NK-92 (cell line): ENCODE measurements around the gene CSRP2.

Source experiments
- DNase-seq: peaks from one replicate; lab custom pipeline; 2025; ENCODE audit not compliant: unreplicated experiment; lab: John Stamatoyannopoulos, UW

The CSRP2 gene

GRCh38 chr12:76878899-76879709, at the start of gene CSRP2:
TSS of gene CSRP2 (minus strand) at chr12:76879019. CDS start at chr12:76866260, 12,759 bp downstream.
- DNase-seq, result no peak

- no peak for DNase-seq
Observed at GRCh38 chr12:76927170-76927784, 48.5 kb upstream of the CSRP2 start.

GRCh38 chr12:76925135-76925534, 46.3 kb upstream of the CSRP2 start:
- DNase-seq, result no peak

DNA sequence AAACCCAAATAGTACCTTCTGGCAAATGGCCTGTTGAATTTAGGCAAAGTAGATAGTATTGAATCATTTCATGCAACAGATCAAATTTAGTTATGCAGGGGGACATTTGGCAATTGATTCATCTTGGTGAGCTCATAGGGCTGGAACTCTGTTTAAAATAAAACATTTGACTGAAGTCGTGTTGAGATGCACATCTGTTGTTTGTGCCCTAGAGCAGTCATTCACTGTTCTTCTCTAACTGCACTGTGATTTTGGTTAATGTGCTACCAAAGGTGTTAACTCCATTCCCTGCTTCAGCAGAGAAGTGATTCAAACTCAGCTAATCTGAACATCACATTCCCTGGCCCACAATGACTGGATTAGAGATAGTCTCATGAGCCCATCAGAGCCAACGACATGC, 44.0 kb upstream of the CSRP2 start:
- DNase-seq, result no peak

DNA sequence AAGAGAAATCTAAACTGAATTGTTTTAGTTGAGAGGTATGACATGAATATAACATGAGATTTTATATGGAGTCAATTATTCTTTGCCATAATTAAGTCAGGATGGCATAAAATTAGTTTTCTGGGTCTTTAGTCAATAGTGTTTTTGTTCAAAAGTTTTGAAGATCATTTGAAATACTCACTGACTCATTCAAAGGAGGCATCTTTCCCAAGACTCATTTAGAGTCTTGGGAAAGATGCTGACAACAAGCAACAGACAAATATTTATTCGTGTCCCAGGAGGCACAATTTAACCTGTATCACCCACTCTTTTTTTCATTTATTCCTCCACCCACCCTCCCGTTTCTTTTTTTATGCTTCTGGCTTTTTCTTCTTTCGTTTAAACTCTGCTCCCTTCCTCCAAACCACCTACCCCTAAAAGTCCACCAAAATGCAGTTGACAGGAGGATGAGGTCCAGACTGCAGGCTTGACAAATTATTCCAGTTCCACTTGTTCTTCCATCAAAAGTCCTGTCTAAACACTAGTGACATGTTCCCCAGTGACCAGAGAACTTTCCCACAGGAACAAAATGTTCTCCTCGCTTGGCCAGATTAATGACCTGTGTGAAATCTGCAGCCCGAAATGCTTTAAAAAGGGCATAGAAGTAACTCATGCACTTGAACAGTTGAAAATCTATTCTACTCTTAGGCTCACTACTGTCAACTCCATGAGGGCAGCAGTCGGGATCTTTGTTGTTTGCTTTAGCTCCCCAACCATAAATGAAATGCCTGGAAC, 43.3 kb upstream of the CSRP2 start:
- DNase-seq, result no peak

GRCh38 chr12:76921100-76921471, 42.3 kb upstream of the CSRP2 start:
- no peak for DNase-seq

- no peak for DNase-seq
Observed at GRCh38 chr12:76920172-76921099, 41.6 kb upstream of the CSRP2 start.

- DNase-seq, result no peak
Observed at GRCh38 chr12:76919383-76920171, 40.8 kb upstream of the CSRP2 start.

- DNase-seq, result no peak
Observed at GRCh38 chr12:76916170-76916540, 37.3 kb upstream of the CSRP2 start.

GRCh38 chr12:76915361-76916169, 36.7 kb upstream of the CSRP2 start:
- no peak for DNase-seq

DNA sequence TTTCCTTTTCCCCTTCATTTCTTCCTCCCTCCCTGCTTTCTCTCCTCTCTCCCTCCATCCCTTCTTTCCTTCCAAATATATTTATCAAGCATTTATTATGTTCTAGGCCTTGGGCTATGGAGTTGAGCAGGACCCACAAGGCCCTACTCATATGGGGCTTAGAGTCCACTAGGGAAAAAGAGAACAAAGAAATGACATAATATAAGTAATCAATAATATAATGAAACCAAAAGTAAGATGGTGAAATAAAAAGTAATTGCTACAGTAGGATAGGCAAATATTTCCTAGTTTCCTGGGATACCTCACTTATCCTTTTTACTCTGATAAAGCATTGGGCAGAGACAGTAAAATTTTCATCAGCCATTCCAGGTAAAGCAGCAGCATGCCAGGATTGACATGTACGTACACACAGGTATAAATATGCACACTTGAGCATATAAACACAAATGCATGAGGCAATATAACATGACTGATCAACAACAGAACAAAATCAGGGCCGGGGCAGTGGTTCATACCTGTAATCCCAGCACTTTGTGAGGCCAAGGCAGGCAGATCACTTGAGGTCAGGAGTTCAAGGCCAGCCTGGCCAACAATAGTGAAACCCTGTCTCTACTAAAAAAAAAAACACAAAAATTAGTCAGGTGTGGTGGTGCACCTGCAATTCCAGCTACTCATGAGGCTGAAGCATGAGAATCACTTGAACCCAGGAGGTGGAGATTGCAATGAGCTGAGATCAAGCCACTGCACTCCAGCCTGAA, 35.5 kb upstream of the CSRP2 start:
- DNase-seq, result no peak

GRCh38 chr12:76909290-76909689, 30.5 kb upstream of the CSRP2 start:
- DNase-seq, result no peak

- DNase-seq, result no peak
Observed at GRCh38 chr12:76908303-76909017, 29.6 kb upstream of the CSRP2 start.

GRCh38 chr12:76901628-76902380, 23.0 kb upstream of the CSRP2 start:
- DNase-seq, result no peak

GRCh38 chr12:76899522-76899921, 20.7 kb upstream of the CSRP2 start:
- DNase-seq, result no peak

GRCh38 chr12:76898442-76898841, 19.6 kb upstream of the CSRP2 start:
- DNase-seq, result no peak

GRCh38 chr12:76896274-76896673, 17.5 kb upstream of the CSRP2 start:
- DNase-seq, result no peak
